Left forelimb (tissue), 1 donor: ENCODE data around the gene FGL2.
"Not testable (repeated sequence)": the region's sequence is repeated elsewhere in the genome, so short reads cannot be mapped to it uniquely, and the experiment has no call there.

ENCODE experiments used
- DNase-seq: peaks from one replicate; pipeline ENCODE4 v3.0.0-alpha.2; 2018; ENCODE audit warnings: low spot score

Gene FGL2

GRCh38 chr7:77199013-77199966, at the start of gene FGL2:
Gene FGL2, minus strand, starts transcription at chr7:77199819. Its CDS starts 26 bp downstream, at chr7:77199793.
- peak; percentile 66 for DNase-seq

- DNase-seq, result no peak
Measured at GRCh38 chr7:77248154-77248553, 48.5 kb upstream of the FGL2 start.

- no peak for DNase-seq
Measured at GRCh38 chr7:77247206-77247850, 47.7 kb upstream of the FGL2 start.

GRCh38 chr7:77246026-77246640, 46.5 kb upstream of the FGL2 start:
- DNase-seq, result no peak

- DNase-seq, result no peak
Measured at GRCh38 chr7:77245015-77245755, 45.6 kb upstream of the FGL2 start.

GRCh38 chr7:77244222-77244934, 44.8 kb upstream of the FGL2 start:
- no peak for DNase-seq

- DNase-seq, result no peak
Measured at GRCh38 chr7:77242554-77242953, 42.9 kb upstream of the FGL2 start.

- no peak for DNase-seq
Measured at GRCh38 chr7:77242068-77242467, 42.4 kb upstream of the FGL2 start.

GRCh38 chr7:77239471-77239870, 39.9 kb upstream of the FGL2 start:
- DNase-seq, result no peak

GRCh38 chr7:77238703-77239136, 39.1 kb upstream of the FGL2 start:
- DNase-seq, result no peak

GRCh38 chr7:77235276-77235675, 35.7 kb upstream of the FGL2 start:
- no peak for DNase-seq

- DNase-seq, result no peak
Measured at GRCh38 chr7:77232467-77232866, 32.8 kb upstream of the FGL2 start.

- DNase-seq, result not testable (repeated sequence)
Measured at GRCh38 chr7:77228795-77229194, 29.2 kb upstream of the FGL2 start.

GRCh38 chr7:77226357-77226839, 26.8 kb upstream of the FGL2 start:
- DNase-seq, result no peak

GRCh38 chr7:77223261-77223660, 23.6 kb upstream of the FGL2 start:
- DNase-seq, result no peak

- DNase-seq, result no peak
Measured at GRCh38 chr7:77222819-77223218, 23.2 kb upstream of the FGL2 start.

- no peak for DNase-seq
Measured at GRCh38 chr7:77222065-77222464, 22.4 kb upstream of the FGL2 start.

GRCh38 chr7:77219701-77220331, 20.2 kb upstream of the FGL2 start:
- DNase-seq, result not testable (repeated sequence)

GRCh38 chr7:77217474-77218185, 18.0 kb upstream of the FGL2 start:
- DNase-seq, result no peak
